Activated CD4-positive, alpha-beta T cell treated with anti-CD3 and anti-CD28 coated beads, Interleukin-2, amount 10 ng/mL, durations not matched to agents 24 days and 14 days (primary cell): Measurements from ENCODE around the gene ARHGAP12. TPM values are rescaled to one million over a fixed set of nuclear protein-coding genes. Genes with fewer than 3 reads are reported as not detected.

Source experiments
- DNase-seq: peaks from one replicate; pipeline ENCODE4 v3.0.0; 2022
- H3K27ac Mint-ChIP-seq: one replicate; pipeline ENCODE4 v1.8.0; 2022; ENCODE audit warnings: mild to moderate bottlenecking, mixed read lengths
- H3K27me3 Mint-ChIP-seq: one replicate; pipeline ENCODE4 v1.8.0; 2022; ENCODE audit warnings: mixed read lengths
- H3K36me3 Mint-ChIP-seq: one replicate; pipeline ENCODE4 v1.8.0; 2022; ENCODE audit warnings: low read depth, mild to moderate bottlenecking, mixed read lengths
- H3K4me1 Mint-ChIP-seq: one replicate; pipeline ENCODE4 v1.8.0; 2021; ENCODE audit warnings: mixed read lengths
- H3K4me3 Mint-ChIP-seq: one replicate; pipeline ENCODE4 v1.8.0; 2022; ENCODE audit warnings: mild to moderate bottlenecking, moderate library complexity, mixed read lengths
- H3K9me3 Mint-ChIP-seq: one replicate; pipeline ENCODE4 v1.8.0; 2021; ENCODE audit warnings: mixed read lengths
- intact Hi-C: fragments of 100-400 bp; cut with micrococcal nuclease; formaldehyde crosslinking; loops from one replicate; pipeline ENCODE4 v1.15.1; 2023
- total RNA-seq: library from RNA; stranded (reverse); gene quantifications from 2 replicates; pipeline ENCODE4 v1.2.3, GENCODE V29; 2022

Gene ARHGAP12
- total RNA-seq, 1 donor from 2014 or later, result 3.7 TPM

DNA sequence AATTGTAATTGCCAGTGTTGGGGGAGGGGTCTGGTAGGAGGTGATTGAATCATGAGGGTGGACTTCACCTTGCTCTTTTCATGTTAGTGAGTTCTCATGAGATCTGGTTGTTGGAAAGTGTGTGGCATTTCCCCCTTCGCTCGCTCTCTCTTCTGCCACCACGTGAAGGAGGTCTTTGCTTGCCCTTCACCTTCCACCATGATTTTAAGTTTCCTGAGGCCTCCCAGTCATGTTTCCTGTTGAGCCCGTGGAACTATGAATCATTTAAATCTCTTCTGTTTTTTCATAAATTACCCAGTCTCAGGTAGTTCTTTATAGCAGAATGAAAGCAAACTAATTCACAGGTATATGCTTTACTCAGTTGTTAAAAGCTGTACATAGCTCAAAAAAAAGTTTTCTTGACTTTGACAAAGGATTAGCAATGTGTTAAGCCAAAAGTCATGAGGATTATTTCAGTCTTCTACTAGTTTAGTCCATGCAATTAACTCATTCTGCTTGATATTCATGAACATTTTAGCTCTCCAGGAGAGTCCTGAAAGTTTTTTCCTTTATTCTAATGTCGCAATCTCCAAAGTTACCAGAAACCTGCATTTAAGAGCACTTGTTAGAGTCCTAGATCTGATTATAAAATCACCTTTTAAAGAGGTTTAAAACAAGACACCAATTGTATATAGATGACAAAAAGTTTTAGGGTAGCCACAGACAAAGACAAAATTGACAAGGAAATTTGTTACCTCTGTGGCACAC lies 27.7 kb upstream of the ARHGAP12 start:
- H3K9me3 Mint-ChIP-seq, result peaks cover 12% of the 10 kb centered on the region

DNA sequence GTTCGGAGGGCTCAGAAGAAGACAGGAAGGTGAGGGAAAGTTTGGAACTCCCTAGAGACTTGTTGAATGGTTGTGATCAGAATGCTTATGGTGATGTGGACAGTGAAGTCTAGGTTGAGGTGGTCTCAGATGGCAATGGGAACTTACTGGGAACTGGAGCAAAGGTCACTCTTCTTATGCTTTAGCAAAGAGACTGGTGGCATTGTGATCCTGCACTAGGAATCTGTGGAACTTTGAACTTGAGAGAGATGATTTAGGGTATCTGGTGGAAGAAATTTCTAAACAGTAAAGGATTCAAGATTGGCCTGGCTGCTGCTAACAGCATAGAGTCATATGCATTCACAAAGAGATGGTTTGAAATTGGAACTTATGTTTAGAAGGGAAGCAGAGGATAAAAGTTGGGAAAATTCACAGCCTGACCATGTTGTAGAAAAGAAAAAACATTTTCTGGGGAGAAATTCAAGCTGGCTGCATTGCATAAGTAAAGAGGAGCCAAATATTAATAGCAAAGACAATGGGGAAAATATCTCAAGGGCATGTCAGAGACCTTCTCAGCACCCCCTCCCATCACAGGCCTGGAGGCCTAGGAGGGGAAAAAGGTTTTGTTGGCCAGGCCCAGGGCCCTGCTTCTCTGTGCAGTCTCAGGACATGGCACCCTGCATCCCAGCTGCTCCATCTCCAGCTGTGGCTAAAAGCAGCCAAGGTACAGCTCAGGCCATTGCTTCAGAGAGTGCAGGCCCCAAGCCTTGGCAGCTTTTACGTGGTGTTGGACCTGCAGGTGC lies 26.0 kb upstream of the ARHGAP12 start:
- Mint-ChIP-seq H3K9me3 (peaks cover 12% of the 10 kb centered on the region), H3K4me3 (no peak overlapping the region), H3K36me3 (peaks cover 1% of the 10 kb centered on the region), H3K4me1 (peaks cover 5% of the 10 kb centered on the region), H3K27ac (no peak overlapping the region), H3K27me3 (peaks cover 2% of the 10 kb centered on the region)
- intact Hi-C loops, result no loop called here
- DNase-seq, result no peak

More for the DNA sequence above, 27.7 kb upstream of the ARHGAP12 start:
- DNase-seq, result no peak
- peaks cover 10% of the 10 kb centered on the region for H3K4me1 Mint-ChIP-seq
- H3K4me3 Mint-ChIP-seq, result no peak overlapping the region
- H3K27ac Mint-ChIP-seq, result no peak overlapping the region
- intact Hi-C loops, result no loop called here
- H3K27me3 Mint-ChIP-seq, result no peaks in the 10 kb centered on the region
- H3K36me3 Mint-ChIP-seq, result peaks cover 1% of the 10 kb centered on the region

DNA sequence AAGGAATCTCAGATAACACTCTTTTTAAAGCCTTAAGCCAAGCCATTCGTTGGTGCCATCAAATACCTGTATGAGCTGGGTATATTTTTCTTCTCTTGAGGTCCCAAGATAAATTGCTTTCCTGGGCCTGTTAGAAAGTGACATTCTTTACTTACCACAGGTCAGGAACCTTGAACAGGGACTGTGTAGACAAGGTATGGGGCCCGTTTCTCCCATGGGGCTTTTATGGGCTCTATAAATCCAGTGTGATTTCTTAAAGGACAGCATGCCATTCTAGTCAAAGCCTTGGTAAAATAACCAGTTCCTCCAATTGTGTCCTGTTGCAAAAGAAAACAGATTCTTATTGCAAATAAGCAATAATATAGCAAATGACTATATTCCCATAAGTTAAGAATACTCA lies 24.8 kb upstream of the ARHGAP12 start:
- peaks cover 12% of the 10 kb centered on the region for H3K9me3 Mint-ChIP-seq
- no peak overlapping the region for H3K27ac Mint-ChIP-seq
- intact Hi-C loops, result no loop called here
- H3K4me3 Mint-ChIP-seq, result no peak overlapping the region
- peaks cover 1% of the 10 kb centered on the region for H3K4me1 Mint-ChIP-seq
- H3K27me3 Mint-ChIP-seq, result peaks cover 2% of the 10 kb centered on the region
- H3K36me3 Mint-ChIP-seq, result peaks cover 1% of the 10 kb centered on the region
- no peak for DNase-seq

DNA sequence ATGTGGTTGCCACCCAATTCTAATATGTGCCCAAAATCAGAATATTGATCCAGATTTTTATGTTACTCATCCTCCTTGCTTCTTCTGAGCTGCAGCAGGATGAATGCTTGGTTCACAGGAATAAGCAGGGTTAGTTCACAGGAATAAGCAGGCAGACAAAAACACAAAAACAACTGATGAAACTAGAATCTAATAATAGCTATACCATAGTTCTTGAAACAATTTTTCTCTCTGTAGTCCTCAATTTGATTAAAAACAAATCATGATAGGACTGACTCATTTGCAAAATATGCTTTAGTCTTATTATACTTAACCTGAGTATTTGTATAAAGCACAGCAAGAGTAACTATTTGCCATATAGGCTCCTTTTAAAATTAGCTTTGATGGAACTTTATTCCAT lies 24.4 kb upstream of the ARHGAP12 start:
- Mint-ChIP-seq H3K4me1 (peaks cover 1% of the 10 kb centered on the region), H3K36me3 (peaks cover 1% of the 10 kb centered on the region), H3K27me3 (peaks cover 2% of the 10 kb centered on the region), H3K4me3 (no peak overlapping the region), H3K9me3 (peaks cover 12% of the 10 kb centered on the region), H3K27ac (no peak overlapping the region)
- intact Hi-C loops, result no loop called here
- no peak for DNase-seq

DNA sequence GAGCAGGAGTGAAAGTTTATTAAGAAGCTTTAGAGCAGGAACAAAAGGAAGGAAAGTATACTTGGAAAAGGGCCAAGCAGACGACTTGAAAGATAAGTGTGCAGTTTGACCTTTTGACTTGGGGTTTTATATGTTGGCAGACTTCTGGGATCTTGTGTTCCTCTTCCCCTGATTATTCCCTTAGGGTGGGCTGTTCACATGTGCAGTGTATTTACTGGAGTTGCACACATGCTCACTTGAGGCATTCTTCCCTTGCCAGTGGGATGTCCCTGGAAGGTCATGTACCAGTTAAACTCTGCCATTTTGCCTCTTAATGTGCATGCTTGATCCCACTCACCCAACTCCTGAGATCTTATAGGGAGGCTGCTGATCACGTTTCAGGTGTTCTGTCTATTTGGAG lies 23.4 kb upstream of the ARHGAP12 start:
- H3K27ac Mint-ChIP-seq, result no peak overlapping the region
- H3K4me1 Mint-ChIP-seq, result peaks cover 1% of the 10 kb centered on the region
- no peak for DNase-seq
- H3K36me3 Mint-ChIP-seq, result peaks cover 1% of the 10 kb centered on the region
- H3K27me3 Mint-ChIP-seq, result peaks cover 2% of the 10 kb centered on the region
- H3K9me3 Mint-ChIP-seq, result peaks cover 12% of the 10 kb centered on the region
- intact Hi-C loops, result no loop called here
- no peak overlapping the region for H3K4me3 Mint-ChIP-seq

DNA sequence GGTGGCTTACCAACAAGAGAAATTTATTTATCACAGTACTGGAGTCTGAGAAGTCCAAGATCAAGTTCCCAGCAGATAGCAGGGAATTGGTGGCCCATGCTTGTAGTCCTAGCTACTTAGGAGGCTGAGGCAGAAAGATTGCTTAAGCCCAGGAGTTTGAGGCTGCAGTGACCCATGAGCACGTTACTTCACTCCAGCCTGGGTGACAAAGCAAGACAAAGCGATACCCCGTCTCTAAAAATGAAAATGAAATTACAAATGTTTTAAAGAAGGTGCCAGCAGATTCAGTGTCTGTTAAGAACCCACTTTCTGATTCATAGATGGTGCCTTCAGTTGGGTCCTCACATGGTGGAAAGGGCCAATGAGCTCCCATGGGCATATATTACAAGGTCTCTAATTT lies 20.6 kb upstream of the ARHGAP12 start:
- intact Hi-C loops, result no loop called here
- Mint-ChIP-seq H3K4me1 (peaks cover 1% of the 10 kb centered on the region), H3K27me3 (peaks cover 2% of the 10 kb centered on the region), H3K4me3 (no peak overlapping the region), H3K36me3 (no peaks in the 10 kb centered on the region), H3K27ac (no peak overlapping the region), H3K9me3 (peaks cover 4% of the 10 kb centered on the region)
- no peak for DNase-seq

DNA sequence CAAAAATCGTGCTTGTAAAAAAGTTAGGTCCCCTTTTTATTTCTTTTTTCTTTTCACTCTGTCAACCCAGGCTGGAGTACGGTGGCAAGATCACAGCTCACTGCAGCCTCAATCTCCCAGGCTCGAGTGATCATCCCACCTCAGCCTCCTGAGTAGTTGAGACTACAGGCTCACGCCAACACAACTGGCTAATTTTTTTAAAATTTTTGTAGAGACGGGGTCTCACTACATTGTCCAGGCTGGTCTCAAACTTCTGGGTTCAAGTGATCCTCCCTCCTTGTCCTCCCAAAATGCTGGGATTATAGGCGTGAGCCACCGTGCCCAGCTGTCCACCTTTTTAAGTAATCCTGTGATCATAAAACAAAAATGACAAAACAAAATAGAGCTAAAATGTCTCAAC lies 19.4 kb upstream of the ARHGAP12 start:
- H3K4me1 Mint-ChIP-seq, result peaks cover 1% of the 10 kb centered on the region
- intact Hi-C loops, result no loop called here
- H3K9me3 Mint-ChIP-seq, result no peaks in the 10 kb centered on the region

DNA sequence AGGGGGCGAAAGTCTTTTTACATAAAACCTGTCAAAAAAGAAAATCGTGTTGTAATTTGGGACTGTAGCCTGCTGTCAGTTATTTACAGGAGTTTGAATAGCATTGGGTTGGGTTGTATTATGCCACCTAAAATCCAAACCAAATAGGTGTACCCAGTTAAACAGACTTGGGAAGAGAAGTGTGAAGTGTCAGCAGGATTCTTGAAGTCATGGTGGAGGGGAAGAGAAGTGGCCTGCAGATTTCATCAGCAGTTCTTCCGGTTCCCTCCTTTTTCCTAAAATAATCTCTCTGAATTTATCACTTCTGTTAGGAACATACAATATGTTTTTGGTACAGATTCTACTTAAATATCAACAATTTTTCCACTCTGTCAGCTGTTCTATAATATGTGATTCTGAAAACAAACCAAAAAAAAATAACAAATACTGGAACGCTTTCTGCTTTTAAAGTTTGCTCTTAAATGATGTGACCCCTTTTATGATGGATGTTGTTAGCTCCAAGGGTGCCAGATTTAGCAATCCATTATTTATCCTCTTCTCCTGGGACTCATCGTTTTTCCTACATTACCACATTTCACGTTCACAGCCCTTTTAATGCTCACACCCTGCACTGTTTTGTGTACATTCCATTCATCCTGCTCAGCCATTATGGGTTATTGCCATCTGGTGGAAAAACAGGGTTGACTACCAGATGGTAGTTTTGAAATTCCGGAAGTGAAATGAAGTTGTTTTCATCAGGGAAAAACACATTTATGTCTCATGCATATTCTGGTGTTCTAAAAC lies 18.7 kb upstream of the ARHGAP12 start:
- no peak for DNase-seq
- Mint-ChIP-seq H3K36me3 (no peaks in the 10 kb centered on the region), H3K4me3 (no peak overlapping the region), H3K9me3 (no peaks in the 10 kb centered on the region), H3K27me3 (peaks cover 2% of the 10 kb centered on the region), H3K27ac (no peak overlapping the region), H3K4me1 (peaks cover 1% of the 10 kb centered on the region)
- intact Hi-C loops, result no loop called here

More for the DNA sequence above, 19.4 kb upstream of the ARHGAP12 start:
- H3K36me3 Mint-ChIP-seq, result no peaks in the 10 kb centered on the region
- peaks cover 2% of the 10 kb centered on the region for H3K27me3 Mint-ChIP-seq
- DNase-seq, result no peak
- no peak overlapping the region for H3K27ac Mint-ChIP-seq
- no peak overlapping the region for H3K4me3 Mint-ChIP-seq

DNA sequence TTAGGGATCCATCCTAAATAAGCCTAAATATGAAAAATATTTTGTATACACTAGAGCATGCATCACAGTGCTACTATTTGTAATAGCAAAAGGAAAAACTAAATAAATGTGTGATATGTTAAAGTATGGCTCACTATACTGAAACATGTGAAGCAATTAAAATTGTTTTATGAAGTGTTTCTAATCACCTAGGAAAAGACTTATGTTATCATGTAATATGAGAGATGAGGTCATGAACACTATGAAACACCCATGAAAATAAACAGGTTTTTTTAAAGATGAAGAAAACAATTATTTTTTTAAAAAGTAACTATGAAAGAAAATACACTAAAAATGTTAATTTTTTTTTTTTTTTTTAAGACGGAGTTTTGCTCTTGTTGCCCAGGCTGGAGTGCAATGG lies 16.8 kb upstream of the ARHGAP12 start:
- intact Hi-C loops, result no loop called here
- H3K4me3 Mint-ChIP-seq, result no peak overlapping the region
- no peaks in the 10 kb centered on the region for H3K27me3 Mint-ChIP-seq
- no peaks in the 10 kb centered on the region for H3K36me3 Mint-ChIP-seq
- DNase-seq, result no peak
- no peaks in the 10 kb centered on the region for H3K9me3 Mint-ChIP-seq
- H3K4me1 Mint-ChIP-seq, result peaks cover 4% of the 10 kb centered on the region
- no peak overlapping the region for H3K27ac Mint-ChIP-seq

DNA sequence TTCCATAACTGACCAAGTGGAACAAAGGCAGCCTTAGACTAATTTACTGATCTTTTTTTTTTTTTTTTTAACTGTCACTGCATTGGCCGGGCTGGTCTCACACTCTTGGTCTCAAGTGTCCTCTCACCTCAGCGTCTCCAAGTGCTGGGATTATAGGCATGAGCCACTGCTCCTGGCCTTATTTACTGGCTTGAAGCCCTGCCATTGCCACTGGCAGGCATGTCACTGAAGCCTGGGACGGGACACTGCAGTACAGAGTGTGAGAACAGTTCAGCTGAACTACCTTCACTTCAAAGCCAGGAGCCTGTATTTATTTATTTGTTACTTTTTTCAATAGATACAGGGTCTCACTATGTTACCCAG lies 15.4 kb upstream of the ARHGAP12 start:
- intact Hi-C loops, result no loop called here
- no peak for DNase-seq
- no peak overlapping the region for H3K27ac Mint-ChIP-seq
- peaks cover 9% of the 10 kb centered on the region for H3K4me1 Mint-ChIP-seq
- peaks cover 3% of the 10 kb centered on the region for H3K27me3 Mint-ChIP-seq
- no peaks in the 10 kb centered on the region for H3K36me3 Mint-ChIP-seq
- no peaks in the 10 kb centered on the region for H3K9me3 Mint-ChIP-seq
- H3K4me3 Mint-ChIP-seq, result no peak overlapping the region

DNA sequence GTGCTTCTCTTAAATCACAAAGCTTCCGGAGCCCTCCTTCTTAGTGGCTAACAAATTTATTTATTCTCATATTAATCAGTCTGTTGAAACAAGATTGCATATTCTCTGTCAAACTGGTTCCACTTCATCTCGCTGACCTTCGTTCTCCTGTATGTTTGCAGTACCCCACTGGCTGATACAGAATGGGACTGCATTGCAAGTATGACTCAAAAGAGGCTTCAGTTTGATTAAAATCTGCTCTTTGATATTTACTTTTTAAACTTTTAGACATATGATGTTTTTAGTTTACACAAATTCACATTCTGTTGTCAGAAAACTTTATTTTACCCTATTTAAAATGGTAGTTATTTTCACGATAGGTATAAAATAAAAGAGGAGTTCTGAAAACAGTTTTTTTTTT lies 14.3 kb upstream of the ARHGAP12 start:
- intact Hi-C loops, result no loop called here
- Mint-ChIP-seq H3K4me1 (peaks cover 9% of the 10 kb centered on the region), H3K4me3 (no peak overlapping the region), H3K27me3 (peaks cover 3% of the 10 kb centered on the region), H3K36me3 (no peaks in the 10 kb centered on the region), H3K9me3 (no peaks in the 10 kb centered on the region), H3K27ac (no peak overlapping the region)
- no peak for DNase-seq

DNA sequence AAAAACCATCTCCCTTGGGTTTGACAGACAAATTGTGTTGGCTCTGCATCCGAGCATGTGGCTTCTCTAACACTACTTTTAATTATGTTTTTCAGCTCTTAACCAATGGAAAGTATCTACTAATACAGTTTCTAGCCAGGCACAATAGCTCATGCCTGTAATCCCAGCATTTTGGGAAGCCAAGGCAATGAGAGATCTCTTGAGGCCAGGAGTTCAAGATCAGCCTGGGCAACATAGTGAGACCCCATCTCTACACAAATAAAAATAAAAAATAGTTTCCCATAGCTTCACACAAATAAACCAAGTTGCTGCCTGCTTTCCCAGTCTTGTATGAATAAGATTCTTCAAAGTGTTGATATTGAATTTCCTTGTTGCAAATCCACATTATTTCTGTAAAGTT lies 13.8 kb upstream of the ARHGAP12 start:
- peaks cover 9% of the 10 kb centered on the region for H3K4me1 Mint-ChIP-seq
- no peak overlapping the region for H3K27ac Mint-ChIP-seq
- peaks cover 3% of the 10 kb centered on the region for H3K27me3 Mint-ChIP-seq
- H3K9me3 Mint-ChIP-seq, result no peaks in the 10 kb centered on the region
- intact Hi-C loops, result no loop called here
- no peak for DNase-seq
- H3K36me3 Mint-ChIP-seq, result no peaks in the 10 kb centered on the region
- no peak overlapping the region for H3K4me3 Mint-ChIP-seq

DNA sequence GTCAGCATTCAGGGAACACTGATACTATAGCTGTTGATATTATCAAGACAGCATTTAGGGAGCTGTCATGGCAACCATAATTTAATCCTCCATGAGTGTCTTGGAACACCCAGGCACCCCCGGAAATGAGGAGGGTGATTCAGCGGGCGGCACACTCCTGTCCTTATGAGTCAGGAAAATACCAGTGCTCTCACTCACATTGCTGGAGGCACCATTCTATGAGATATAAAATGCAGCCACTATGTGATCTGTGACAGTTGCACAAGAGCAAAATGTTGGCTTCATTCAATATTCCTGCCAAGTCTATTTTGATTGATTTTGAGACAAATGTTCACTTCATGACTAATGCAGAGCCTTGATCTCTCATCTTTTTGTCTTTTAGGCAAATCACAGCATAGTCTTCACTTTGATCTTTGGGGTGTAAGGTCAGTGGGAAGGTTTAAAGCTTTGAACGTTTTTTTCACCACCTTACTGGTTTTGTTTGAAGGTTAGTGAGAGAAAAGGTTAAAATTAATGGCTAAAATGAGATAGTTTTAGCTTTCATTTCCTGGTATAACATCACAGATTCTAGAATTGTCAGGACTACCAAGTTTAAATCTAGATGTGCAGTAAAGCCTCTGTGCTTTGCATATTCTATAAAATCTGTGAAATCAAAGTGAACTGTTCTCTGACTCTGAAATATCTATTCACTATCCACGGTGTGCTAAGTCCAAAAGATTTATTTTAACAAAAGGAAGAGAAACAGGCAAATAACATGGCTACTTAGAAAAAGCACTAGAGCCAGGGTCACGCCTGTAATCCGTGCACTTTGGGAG lies 12.4 kb upstream of the ARHGAP12 start:
- H3K27ac Mint-ChIP-seq, result no peak overlapping the region
- DNase-seq, result no peak

More for the DNA sequence above, 12.4 kb upstream of the ARHGAP12 start:
- peaks cover 9% of the 10 kb centered on the region for H3K4me1 Mint-ChIP-seq
- H3K9me3 Mint-ChIP-seq, result no peaks in the 10 kb centered on the region
- H3K4me3 Mint-ChIP-seq, result no peak overlapping the region
- H3K27me3 Mint-ChIP-seq, result peaks cover 3% of the 10 kb centered on the region
- H3K36me3 Mint-ChIP-seq, result no peaks in the 10 kb centered on the region
- intact Hi-C loops, result no loop called here
